Ascending aorta (tissue), 2 donors: Measurements from ENCODE around the gene CCDC93. TPM values are rescaled to one million over a fixed set of nuclear protein-coding genes. Genes with fewer than 3 reads are reported as not detected.

ENCODE experiments used
- DNase-seq, 2 donors: peaks; one replicate each; pipeline ENCODE4 v3.0.0-alpha.2; 2019; ENCODE audit warnings: low spot score in 2 of 2
- H3K27ac ChIP-seq, 2 donors: fragments of 200-600 bp; sonication (generic); one replicate each; pipeline ENCODE4 v1.5.1; 2016 to 2017; ENCODE audit warnings: mild to moderate bottlenecking in 1 of 2
- H3K27me3 ChIP-seq: fragments of 200-600 bp; sonication (generic); one replicate; pipeline ENCODE4 v1.5.1; 2017
- H3K36me3 ChIP-seq, 2 donors: fragments of 200-600 bp; sonication (generic); one replicate each; pipeline ENCODE4 v1.5.1; 2016
- H3K4me1 ChIP-seq, 2 donors: fragments of 200-600 bp; sonication (generic); one replicate each; pipeline ENCODE4 v1.5.1; 2016 to 2017; ENCODE audit warnings: mild to moderate bottlenecking in 1 of 2
- H3K4me3 ChIP-seq, 2 donors: fragments of 200-600 bp; sonication (generic); one replicate each; pipeline ENCODE4 v1.5.1; 2016 to 2017; ENCODE audit warnings: mild to moderate bottlenecking in 1 of 2
- H3K9me3 ChIP-seq, 2 donors: fragments of 200-600 bp; sonication (generic); one replicate each; pipeline ENCODE4 v1.5.1; 2016
- intact Hi-C: fragments of 100-400 bp; cut with DNase I; formaldehyde crosslinking; loops from one replicate; pipeline ENCODE4 v1.15.1; 2023
- total RNA-seq: library from RNA; depleted of rRNA; stranded (reverse); fragments of >200 nt; gene quantifications from one replicate; pipeline ENCODE4 v1.1.0, GENCODE V29; 2016
- TF ChIP-seq, protein P1 (sequence below), 3 experiments: fragments of 200-600 bp in 2 of 3; fragments of 450-650 bp in 1 of 3; sonication (generic) in 2 of 3; IDR thresholded peaks; one replicate each; pipeline ENCODE4 v1.5.1; 2016 to 2019; ENCODE audit warnings: antibody characterized with exemption in 3 of 3, mild to moderate bottlenecking in 1 of 3, moderate library complexity in 1 of 3

The CCDC93 gene
- total RNA-seq, 1 donor from 2014 or later: 6.3 TPM

DNA sequence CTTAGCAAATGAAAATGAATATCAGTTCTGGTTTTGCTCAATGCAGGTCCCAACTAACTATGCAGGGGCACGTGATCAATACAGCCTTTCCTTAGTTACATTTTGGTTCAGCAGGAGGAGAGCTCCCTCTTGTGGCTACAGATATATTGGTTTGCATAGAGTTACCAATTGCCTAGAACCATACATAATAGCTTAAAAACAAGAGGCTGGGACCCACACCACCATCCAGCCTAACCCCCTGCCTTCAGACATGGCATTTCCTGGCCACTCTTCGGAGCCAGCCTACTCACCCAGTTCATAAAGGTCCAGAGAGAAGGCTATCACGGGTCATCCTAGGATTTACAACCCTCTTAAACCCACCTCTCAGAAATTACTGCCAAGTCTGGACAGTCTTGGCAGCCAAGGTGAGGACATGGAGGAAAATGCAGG is 10.5 kb downstream of the CCDC93 start:
- no peaks in the 10 kb centered on the region for H3K9me3 ChIP-seq
- TF ChIP-seq, protein P1, sequence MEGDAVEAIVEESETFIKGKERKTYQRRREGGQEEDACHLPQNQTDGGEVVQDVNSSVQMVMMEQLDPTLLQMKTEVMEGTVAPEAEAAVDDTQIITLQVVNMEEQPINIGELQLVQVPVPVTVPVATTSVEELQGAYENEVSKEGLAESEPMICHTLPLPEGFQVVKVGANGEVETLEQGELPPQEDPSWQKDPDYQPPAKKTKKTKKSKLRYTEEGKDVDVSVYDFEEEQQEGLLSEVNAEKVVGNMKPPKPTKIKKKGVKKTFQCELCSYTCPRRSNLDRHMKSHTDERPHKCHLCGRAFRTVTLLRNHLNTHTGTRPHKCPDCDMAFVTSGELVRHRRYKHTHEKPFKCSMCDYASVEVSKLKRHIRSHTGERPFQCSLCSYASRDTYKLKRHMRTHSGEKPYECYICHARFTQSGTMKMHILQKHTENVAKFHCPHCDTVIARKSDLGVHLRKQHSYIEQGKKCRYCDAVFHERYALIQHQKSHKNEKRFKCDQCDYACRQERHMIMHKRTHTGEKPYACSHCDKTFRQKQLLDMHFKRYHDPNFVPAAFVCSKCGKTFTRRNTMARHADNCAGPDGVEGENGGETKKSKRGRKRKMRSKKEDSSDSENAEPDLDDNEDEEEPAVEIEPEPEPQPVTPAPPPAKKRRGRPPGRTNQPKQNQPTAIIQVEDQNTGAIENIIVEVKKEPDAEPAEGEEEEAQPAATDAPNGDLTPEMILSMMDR (IDR thresholded peaks at IDR 0.05): peak; percentile 40 to 81 (median 72)
- peak in 1 of 2 donors; percentile 69 for DNase-seq
- H3K4me1 ChIP-seq: no peaks in the 10 kb centered on the region
- H3K27me3 ChIP-seq: no peaks in the 10 kb centered on the region
- H3K27ac ChIP-seq: no peak overlapping the region
- no peak overlapping the region for H3K4me3 ChIP-seq
- H3K36me3 ChIP-seq: peaks cover 50 to 80% of the 10 kb centered on the region in 2 donors
- intact Hi-C loops: loop anchor here (1.0 to 5.0 kb wide), 2 partner anchors 46 to 167 kb away; no protein-coding TSS in a partner anchor

DNA sequence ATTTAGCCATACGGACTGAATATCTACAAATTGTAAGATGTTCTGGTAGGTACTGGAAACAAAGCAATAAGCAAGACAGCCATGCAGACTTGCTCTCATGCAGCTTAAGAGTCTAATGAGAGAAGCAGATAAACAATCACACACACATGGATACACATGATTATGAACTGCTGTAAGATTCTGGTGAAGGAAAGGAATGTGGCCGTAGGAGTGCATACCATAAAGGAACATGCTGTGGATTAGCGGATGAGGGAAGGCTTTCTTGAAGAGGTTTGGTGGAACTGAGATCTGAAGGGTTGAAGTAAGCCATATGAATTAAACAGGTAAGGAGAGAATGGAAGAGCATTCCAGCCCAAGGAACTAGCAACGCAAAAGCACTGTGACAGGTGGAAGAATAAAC is 13.8 kb downstream of the CCDC93 start:
- H3K36me3 ChIP-seq: peaks cover 47 to 84% of the 10 kb centered on the region in 2 donors
- H3K27ac ChIP-seq: no peak overlapping the region
- H3K4me1 ChIP-seq: no peaks in the 10 kb centered on the region
- H3K4me3 ChIP-seq: no peak overlapping the region
- no peak for DNase-seq
- no peaks in the 10 kb centered on the region for H3K9me3 ChIP-seq
- intact Hi-C loops: loop anchor here (5.0 kb wide), 1 partner anchor 43 kb away; no protein-coding TSS in a partner anchor
- no peaks in the 10 kb centered on the region for H3K27me3 ChIP-seq
- TF ChIP-seq, protein P1 (IDR thresholded peaks at IDR 0.05): no peak

DNA sequence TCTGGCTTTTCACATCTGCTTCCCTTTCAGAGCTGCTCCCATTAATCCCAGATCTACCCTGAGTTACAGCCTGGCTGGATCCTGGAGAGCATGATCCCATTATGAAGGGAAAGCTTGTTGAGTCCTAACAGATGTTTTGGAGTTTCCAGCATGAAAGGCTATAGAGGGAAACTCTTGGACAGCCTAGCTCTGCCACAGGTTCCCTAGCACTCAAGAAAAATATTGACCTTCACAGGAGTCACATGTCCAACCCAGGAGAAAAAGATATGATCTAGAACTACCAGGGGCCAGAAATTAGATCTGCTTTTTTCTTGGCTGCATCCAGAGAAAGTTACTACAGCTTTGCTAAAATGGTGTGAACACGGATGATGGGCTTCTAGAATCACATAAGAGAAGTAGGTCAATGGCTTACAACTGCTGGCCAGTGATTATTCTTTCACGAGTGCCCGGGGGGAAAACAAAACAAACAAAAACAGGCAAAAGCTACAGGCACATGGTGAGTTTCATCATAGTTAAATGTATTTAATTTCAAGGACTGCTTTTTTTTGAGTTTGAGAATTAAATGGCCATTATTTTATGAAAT is 15.9 kb downstream of the CCDC93 start:
- intact Hi-C loops: no loop called here
- H3K4me1 ChIP-seq: no peaks in the 10 kb centered on the region
- TF ChIP-seq, protein P1 (IDR thresholded peaks at IDR 0.05): no peak
- peaks cover 61 to 91% of the 10 kb centered on the region in 2 donors for H3K36me3 ChIP-seq
- no peak overlapping the region for H3K4me3 ChIP-seq
- no peaks in the 10 kb centered on the region for H3K9me3 ChIP-seq
- no peak overlapping the region for H3K27ac ChIP-seq
- no peaks in the 10 kb centered on the region for H3K27me3 ChIP-seq
- DNase-seq: no peak

DNA sequence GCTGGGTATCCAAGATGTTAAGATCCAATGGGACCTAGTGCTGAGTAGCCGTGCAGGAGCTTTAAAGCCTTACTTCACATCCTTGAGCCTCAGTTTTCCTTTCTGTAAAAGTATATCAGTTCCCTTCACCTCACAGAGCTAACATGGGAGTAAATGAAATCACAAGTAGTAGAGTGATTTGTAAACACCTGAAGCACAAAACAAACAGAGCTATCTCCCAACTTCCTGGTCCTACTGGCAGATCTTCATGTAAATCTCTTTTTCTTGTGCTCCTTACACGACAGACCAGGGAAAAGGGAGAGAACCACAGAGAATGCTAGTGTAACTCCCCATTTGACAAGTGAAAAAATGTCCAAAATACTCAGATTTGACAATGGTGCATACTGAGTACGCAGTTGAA is 17.3 kb downstream of the CCDC93 start:
- peaks cover 59 to 93% of the 10 kb centered on the region in 2 donors for H3K36me3 ChIP-seq
- H3K4me3 ChIP-seq: no peak overlapping the region
- no peak overlapping the region for H3K27ac ChIP-seq
- H3K27me3 ChIP-seq: no peaks in the 10 kb centered on the region
- no peak for DNase-seq
- intact Hi-C loops: no loop called here
- no peaks in the 10 kb centered on the region for H3K4me1 ChIP-seq
- H3K9me3 ChIP-seq: no peaks in the 10 kb centered on the region
- TF ChIP-seq, protein P1 (IDR thresholded peaks at IDR 0.05): no peak

DNA sequence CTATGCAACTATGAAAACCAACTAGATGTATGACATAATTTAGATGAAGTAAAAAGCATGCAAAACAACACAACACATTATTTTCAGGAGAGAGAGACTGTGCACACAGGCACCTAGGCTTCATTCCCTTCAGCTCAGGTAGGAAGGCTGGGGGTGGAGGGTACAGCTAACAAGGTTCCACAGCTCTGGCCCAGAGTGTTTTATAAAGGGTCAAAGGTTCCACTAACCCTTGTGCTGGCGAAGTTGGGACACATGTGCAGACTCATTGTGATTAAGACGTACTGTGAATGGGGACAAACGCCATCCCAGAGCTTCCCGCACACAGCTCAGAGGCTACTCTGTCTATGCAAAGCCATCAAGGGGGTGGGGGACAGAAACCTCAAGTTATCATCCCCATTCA is 19.1 kb downstream of the CCDC93 start:
- TF ChIP-seq, protein P1 (IDR thresholded peaks at IDR 0.05): no peak

More for the DNA sequence above, 19.1 kb downstream of the CCDC93 start:
- Histone ChIP-seq H3K4me3 (no peak overlapping the region), H3K36me3 (peaks cover 59 to 92% of the 10 kb centered on the region in 2 donors), H3K27me3 (no peaks in the 10 kb centered on the region), H3K27ac (no peak overlapping the region), H3K9me3 (no peaks in the 10 kb centered on the region), H3K4me1 (no peaks in the 10 kb centered on the region)
- intact Hi-C loops: no loop called here
- DNase-seq: no peak
